Measurements from ENCODE around the gene CBLN1. TPM values are rescaled to one million over a fixed set of nuclear protein-coding genes. Genes with fewer than 3 reads are reported as not detected.
A peak's percentile ranks its signal among the peaks of the same experiment; 100 is the strongest.

CBLN1 gene
- total and polyA plus RNA-seq, 2 experiments from 2014 or later, result 1.2 to 6.4 TPM

DNA sequence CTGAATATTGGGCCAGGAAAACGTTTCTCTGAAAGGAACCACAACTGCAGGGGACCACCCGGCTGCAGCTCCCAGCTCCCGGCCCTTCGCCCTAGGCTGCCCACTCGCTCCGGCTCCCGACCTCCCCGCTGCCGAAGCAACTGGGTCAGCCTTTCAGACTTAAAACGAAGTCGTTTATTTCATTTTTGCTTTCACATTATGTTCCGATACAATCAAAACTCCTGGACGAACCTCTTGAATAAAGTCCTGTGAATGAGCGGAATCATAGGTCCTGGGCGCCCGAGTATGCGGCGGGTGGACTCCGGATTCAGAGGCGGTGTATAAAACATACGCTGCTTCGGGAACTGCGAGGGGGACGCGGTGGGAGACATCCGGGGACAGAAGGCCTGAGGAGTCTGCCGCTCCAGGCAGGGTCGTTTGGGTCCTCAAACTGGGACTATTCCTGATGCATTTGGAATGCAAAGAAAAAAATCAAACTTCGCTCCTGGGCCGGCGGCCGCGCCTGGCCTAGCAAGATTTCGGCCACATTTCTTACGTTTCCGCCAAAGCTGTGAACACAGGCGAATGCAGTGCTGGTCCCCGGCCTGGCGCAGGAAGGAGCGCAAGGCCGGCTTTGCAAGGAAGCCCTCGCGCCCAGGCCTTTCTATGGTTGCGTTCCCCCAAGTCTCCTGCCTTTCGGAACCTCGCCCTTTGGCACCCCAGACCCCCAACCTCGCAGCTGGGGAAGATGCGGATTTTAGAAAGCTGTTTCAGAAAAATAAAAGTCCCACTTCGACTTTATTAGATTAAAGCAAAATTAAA lies 3.7 kb downstream of the CBLN1 start:
- Histone ChIP-seq H3K4me1 (ENCODE audit: insufficient read depth) (peaks cover 66% of the 10 kb centered on the region), H3K27ac (ENCODE audit: low read depth) (no peak overlapping the region), H2AFZ (no peak overlapping the region), H3K27me3 (ENCODE audit: insufficient read depth) (peaks cover 88% of the 10 kb centered on the region), H3K4me2 (peak overlapping the region; percentile 94), H3F3A (replicated peaks; ENCODE audit: low read depth) (0 out of 2 replicates have a peak, but pooled peaks cover 7% of the 10 kb centered on the region), H3K4me3 (peak overlapping the region; percentile 70), H3K79me2 (replicated peaks; ENCODE audit: insufficient read depth) (no peaks in the 10 kb centered on the region), H3K9me2 (ENCODE audit: insufficient read depth) (no peaks in the 10 kb centered on the region), H3K36me3 (ENCODE audit: insufficient read depth) (no peaks in the 10 kb centered on the region), H4K20me1 (replicated peaks; ENCODE audit: insufficient read depth) (peaks cover 8% of the 10 kb centered on the region; the same call in 1 of the 2 replicates)
- TF ChIP-seq, protein P1, sequence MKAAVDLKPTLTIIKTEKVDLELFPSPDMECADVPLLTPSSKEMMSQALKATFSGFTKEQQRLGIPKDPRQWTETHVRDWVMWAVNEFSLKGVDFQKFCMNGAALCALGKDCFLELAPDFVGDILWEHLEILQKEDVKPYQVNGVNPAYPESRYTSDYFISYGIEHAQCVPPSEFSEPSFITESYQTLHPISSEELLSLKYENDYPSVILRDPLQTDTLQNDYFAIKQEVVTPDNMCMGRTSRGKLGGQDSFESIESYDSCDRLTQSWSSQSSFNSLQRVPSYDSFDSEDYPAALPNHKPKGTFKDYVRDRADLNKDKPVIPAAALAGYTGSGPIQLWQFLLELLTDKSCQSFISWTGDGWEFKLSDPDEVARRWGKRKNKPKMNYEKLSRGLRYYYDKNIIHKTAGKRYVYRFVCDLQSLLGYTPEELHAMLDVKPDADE (IDR thresholded peaks at IDR 0.05), result no peak
- TF ChIP-seq EZH2 (IDR thresholded peaks at IDR 0.05; ENCODE audit: low read depth, unreplicated experiment) (peak; percentile 90), EZH2phosphoT487 (IDR thresholded peaks at IDR 0.05; ENCODE audit: unreplicated experiment) (peak; percentile 89)
- TF ChIP-seq, protein P2, sequence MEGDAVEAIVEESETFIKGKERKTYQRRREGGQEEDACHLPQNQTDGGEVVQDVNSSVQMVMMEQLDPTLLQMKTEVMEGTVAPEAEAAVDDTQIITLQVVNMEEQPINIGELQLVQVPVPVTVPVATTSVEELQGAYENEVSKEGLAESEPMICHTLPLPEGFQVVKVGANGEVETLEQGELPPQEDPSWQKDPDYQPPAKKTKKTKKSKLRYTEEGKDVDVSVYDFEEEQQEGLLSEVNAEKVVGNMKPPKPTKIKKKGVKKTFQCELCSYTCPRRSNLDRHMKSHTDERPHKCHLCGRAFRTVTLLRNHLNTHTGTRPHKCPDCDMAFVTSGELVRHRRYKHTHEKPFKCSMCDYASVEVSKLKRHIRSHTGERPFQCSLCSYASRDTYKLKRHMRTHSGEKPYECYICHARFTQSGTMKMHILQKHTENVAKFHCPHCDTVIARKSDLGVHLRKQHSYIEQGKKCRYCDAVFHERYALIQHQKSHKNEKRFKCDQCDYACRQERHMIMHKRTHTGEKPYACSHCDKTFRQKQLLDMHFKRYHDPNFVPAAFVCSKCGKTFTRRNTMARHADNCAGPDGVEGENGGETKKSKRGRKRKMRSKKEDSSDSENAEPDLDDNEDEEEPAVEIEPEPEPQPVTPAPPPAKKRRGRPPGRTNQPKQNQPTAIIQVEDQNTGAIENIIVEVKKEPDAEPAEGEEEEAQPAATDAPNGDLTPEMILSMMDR (conservative IDR thresholded peaks at IDR 0.05; ENCODE audit: low read depth in 2 of 2), result no peak
- no peaks in the 10 kb centered on the region; the same call in 2 of the 3 replicates for H3K9me3 Mint-ChIP-seq
- peak overlapping the region; percentile 78 for H3K4me3 Mint-ChIP-seq
- DNase-seq (ENCODE audit: low spot score) (peak; percentile 64), ATAC-seq (no peak)
- H3K27me3 Mint-ChIP-seq (ENCODE audit: insufficient read depth, low read depth, poor library complexity), result peaks cover 92% of the 10 kb centered on the region
- H3K27ac Mint-ChIP-seq, result no peak overlapping the region
- H3K36me3 Mint-ChIP-seq (ENCODE audit: low read depth), result no peaks in the 10 kb centered on the region; the same call in 2 of the 3 replicates
- H3K4me1 Mint-ChIP-seq, result peaks cover 69% of the 10 kb centered on the region

DNA sequence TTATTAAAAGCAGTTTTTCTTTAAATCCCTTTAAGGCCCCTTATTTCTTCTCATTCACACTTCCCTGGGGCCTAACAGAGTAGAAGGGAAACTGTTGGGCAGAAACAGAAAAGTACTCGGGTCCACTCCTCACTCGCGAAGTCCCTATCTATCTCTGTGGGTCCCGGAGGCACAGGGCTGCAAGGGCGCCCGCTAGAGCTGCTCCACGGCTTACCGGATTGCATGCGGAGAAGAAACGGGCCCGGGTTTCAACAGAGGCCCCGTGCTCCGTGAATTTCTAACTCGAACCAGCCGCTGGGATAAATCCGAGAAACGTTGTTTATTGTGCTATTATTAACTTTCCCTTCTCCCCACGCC lies 4.3 kb downstream of the CBLN1 start:
- Histone ChIP-seq H2AFZ (peak overlapping the region; percentile 74; the same call in 1 of the 2 replicates), H3K4me1 (ENCODE audit: insufficient read depth) (peaks cover 66% of the 10 kb centered on the region), H3K27me3 (ENCODE audit: insufficient read depth) (peaks cover 89% of the 10 kb centered on the region), H3K79me2 (replicated peaks; ENCODE audit: insufficient read depth) (no peaks in the 10 kb centered on the region), H4K20me1 (replicated peaks; ENCODE audit: insufficient read depth) (peaks cover 8% of the 10 kb centered on the region; the same call in 1 of the 2 replicates), H3K4me3 (peak overlapping the region; percentile 70), H3K36me3 (ENCODE audit: insufficient read depth) (no peaks in the 10 kb centered on the region), H3K4me2 (peak overlapping the region; percentile 94), H3K27ac (ENCODE audit: low read depth) (no peak overlapping the region), H3F3A (replicated peaks; ENCODE audit: low read depth) (0 out of 2 replicates have a peak, but pooled peaks cover 4% of the 10 kb centered on the region), H3K9me2 (ENCODE audit: insufficient read depth) (no peaks in the 10 kb centered on the region)
- Mint-ChIP-seq H3K36me3 (ENCODE audit: low read depth) (no peaks in the 10 kb centered on the region), H3K4me3 (peak overlapping the region; percentile 78), H3K27ac (no peak overlapping the region), H3K27me3 (ENCODE audit: insufficient read depth, low read depth, poor library complexity) (peaks cover 86% of the 10 kb centered on the region), H3K9me3 (no peaks in the 10 kb centered on the region; the same call in 2 of the 3 replicates), H3K4me1 (peaks cover 64% of the 10 kb centered on the region)
- DNase-seq (ENCODE audit: low spot score) (peak; percentile 35), ATAC-seq (no peak)
- peak; percentile 74 for TF ChIP-seq EZH2 (IDR thresholded peaks at IDR 0.05; ENCODE audit: low read depth, unreplicated experiment)
- no peak for TF ChIP-seq CREB1 (CRISPR knock-in tag; IDR thresholded peaks at IDR 0.05; ENCODE audit: low read depth)
